Femur (tissue), 1 donor: ENCODE results near the gene WIPF1.
A peak's percentile ranks its signal among the peaks of the same experiment; 100 is the strongest.

Experiments used
- DNase-seq: peaks from one replicate; pipeline ENCODE4 v3.0.0-alpha.2; 2017

The WIPF1 gene

DNA sequence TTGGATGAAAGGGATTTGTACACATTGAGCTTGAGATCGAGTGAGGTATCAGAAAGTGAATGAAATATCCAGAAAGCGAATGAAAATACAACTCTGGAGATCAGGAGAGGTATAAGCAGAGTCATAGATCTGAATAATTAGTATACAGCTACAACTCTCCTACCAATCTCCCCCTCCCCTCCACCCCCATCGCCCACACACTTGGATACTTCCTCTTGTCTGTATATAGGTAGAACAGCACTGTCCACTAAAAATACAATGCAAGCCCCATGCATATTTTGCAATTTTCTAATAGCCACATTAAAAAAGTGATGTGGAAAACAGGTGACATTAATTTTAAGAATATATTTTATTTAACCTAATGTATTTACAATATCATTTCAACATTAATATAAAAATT is 23.7 kb upstream of the WIPF1 start:
- DNase-seq, result no peak

DNA sequence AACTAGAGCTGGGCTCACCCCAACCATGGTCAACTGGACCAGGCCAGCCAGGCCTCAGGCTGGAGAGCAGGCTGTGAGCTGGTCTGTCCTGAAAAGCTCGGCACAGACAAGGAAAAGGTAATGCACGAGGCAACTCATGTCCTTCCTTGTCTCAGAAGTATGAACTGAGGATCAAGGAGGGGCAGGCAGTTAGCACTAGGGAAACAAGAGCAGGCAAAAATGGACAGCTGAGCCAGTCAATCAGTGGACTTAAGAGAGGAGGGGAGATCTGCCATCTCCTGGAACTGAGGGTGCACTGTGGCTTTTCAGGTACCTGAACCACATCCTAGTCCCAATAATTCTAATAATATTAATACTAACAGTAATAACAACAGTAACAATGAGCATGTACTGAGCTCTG is 20.6 kb upstream of the WIPF1 start:
- DNase-seq, result no peak

DNA sequence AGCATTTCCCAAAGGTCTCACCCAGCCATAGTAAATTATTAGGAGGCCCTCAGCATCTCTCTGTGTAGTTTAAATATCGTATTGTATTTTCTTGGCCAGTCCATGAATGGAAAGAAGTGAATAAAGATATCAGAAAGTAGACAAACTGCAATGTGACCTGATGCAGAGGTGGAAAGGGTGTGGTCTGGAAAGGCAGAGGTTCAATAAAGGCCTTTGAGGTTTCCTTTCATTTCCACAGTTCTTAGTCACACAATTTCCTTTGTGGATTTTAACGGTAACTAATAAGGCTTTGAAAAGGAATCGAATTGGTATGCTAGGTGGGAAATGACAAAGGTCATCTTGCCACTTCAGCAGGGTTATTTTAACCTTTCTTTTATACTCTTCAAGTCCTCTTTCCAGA is 20.1 kb upstream of the WIPF1 start:
- DNase-seq, result no peak

DNA sequence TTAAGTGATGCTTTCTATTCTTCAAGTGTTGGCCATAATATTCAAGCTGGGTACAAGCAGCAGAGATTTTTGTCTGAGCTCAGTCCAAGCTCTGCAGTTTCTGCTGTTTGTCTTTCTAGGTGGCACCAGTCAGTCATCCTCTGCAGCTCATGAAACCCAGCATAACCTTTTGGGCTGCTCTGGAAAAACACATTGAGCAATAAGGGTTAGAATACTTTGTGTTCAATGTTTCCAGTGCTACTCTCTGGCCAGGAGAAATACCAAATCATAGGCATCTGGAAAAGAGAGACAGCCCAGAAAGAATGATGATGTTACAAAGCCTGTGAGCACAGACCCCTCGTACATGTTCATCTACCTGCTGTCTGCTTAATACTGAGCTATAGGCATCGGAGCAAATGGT is 19.5 kb upstream of the WIPF1 start:
- no peak for DNase-seq

DNA sequence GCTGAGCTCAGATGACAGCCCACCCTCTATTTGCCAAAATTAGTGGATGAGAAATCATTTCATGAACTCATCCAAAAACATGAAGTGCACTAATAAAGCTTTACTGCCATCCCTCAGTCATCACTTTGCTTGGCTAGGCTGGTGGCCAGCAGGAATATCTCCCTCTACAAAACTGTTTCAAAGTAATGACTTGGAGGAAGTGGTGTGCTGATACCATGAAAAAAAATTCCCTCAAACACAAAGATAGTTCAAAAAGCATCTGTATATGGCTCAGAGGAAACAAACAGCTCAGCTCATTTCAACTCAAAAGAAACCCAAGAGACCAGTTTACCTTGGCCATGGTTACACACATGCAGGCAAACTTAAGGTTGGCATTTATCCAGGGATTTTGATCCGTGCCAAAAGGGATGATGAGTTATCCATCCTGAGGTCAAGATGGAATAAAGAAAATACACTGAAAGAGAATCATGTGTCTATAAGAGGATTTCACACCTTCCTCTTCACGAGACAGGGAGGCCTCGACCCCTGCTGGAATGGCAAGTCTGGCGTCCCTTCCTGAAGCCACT is 18.4 kb upstream of the WIPF1 start:
- peak; percentile 51 for DNase-seq

DNA sequence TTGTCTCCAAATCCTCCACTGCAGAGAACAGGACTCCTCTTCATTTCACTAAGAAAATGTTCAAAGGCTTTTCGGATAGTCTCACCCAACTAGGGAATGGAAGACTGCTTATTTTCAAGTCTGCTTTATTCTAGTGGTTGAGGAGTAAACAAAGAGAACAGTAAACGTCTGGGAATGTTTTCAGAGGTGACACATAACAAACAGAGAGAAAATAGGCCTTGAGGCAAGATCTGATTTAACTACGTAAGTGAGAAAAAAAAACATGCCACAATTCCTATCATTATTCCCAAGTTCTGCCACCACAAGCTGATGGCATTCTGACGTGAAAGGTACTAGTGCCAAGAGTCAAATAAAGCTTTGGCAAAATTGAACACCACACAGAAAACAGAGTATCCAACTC is 16.7 kb upstream of the WIPF1 start:
- DNase-seq, result no peak

DNA sequence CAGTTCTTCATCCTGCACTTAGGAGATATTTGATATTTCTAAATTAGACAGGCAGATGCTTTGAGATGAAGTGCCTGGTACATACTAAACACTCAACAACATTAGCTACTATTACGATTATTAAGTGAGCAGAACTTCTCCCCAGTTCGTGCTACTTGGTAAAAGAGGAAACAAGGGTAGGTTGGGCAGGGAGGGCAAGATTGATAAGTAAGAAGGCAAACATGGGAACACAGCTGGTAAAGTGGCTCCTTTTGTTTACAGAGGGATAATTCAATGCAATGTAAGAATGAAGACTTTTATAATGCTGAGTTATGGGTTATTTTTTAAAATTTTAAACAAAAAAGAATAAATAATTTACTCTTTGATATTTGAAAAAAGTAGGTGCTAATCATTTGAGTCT is 15.9 kb upstream of the WIPF1 start:
- no peak for DNase-seq

DNA sequence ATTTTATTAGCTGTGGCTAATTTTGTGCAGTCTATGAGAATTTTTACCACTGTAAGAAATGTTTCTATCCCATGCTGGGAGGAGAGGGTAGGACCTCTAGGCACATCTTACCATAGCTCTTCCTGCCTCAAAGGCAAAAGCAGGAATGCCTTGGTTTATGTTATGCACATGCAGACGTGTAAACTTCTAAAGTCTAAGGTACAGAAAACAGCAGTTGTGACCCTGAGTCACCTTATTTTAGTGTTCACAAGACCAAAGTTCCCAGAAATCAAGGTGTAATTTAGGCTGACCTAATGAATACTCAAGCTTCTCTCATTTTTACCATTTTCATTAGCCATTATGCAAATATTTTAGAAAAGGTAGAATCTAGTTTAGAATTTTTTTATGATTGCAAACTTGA is 15.4 kb upstream of the WIPF1 start:
- DNase-seq, result no peak

DNA sequence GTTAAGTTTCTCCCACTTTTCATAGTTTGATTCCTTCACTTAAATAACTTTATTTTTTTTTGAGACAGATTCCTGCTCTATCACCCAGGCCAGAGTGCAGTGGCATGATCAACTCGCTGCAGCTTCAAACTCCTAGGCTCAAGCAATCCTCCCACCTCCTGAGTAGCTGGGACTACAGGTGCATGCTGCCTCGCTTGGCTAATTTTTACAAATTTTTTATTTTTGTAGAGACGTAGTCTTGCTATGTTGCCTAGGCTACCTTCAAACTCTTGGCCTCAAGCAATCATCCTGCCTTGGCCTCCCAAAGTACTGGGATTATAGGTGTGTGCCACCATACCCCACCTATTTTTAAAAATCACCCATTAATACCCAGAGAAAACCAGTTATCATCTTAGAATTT is 14.2 kb upstream of the WIPF1 start:
- DNase-seq, result no peak

DNA sequence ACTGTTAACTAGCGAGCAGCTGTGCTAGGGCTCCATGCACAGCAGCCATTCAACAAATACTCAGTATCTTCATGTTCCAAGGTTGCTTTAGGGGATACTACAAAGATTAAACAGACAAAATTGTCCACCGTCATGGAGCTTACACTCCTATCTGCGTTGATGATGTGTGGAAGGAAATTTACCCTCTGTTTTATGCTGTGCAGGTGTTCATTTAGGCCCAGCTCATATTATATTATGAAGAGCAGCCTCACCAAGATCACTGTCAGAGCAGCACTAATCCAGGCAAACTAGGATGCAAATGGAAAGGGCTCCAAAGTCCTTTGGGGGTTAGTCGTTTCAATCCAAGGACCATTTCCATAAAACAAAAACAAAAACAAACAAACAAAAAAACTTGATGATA is 13.4 kb upstream of the WIPF1 start:
- no peak for DNase-seq

DNA sequence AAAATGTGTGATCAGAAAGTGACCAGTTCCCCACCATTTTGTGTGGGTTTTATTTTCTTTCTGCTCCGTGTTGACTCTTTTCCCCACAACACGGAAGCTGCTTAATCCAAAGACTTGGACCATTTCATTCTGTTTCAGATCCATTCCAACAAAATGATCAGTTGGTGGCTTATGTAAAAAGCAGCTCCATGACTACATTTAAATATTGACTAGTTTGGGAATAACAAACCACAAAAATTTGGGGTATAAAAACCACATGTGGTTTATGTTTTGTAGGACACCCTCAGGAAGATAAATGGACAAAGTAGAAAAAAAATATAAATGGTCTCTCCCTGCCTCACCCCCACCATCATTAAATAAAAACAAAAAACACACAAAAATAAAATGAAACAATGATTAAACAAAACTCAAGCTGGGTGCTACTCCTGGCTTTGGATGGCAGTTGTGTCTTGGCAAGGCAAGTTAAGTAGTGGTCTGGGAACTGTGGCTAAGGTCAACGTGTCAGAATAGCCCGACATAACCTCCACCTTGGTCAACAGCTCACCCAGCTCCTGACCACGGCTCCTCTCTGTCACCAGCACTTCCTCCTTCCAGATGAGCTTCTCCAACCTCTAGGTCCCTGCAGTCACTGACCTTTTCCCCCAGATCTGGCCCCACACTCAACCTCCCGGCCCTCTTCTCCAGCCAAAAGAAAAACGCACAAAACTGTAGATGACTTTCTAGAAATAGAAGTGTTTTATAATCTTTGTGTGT is 12.8 kb upstream of the WIPF1 start:
- DNase-seq, result no peak

DNA sequence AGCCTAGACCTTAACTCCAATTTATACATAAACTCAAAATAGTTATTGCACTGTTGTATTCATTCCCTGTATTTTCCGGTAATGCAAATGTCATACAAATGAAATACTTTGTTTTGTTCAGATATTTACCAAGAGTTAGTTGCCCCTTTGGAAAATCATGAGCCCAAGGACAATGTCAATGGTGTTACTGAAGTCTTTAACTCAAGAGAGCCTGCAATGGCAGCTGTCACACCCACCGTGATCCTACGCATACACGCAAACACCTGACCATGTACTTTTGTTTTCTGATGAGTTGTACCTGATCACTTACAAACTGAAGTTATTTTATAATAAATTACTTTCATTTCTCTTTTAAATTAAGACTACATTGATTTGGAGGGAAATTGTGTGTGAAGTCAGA is 11.7 kb upstream of the WIPF1 start:
- DNase-seq, result no peak

DNA sequence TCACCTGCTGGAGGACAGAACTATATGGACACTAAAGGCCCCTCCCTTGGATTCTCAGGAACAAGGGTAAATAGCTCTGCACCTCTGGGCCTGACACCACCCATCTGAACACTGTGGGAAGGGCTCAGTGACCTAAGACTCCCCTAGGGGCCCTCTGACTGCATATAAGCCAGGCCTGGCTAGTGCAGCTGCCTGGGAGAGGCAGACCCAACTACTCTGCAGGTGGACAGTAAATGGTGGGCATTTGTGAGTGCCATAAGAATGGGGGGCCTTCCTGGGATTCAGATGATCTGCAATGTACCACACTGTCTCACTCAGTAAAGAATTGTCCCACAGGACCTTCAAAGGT is 11.2 kb upstream of the WIPF1 start:
- DNase-seq, result no peak

DNA sequence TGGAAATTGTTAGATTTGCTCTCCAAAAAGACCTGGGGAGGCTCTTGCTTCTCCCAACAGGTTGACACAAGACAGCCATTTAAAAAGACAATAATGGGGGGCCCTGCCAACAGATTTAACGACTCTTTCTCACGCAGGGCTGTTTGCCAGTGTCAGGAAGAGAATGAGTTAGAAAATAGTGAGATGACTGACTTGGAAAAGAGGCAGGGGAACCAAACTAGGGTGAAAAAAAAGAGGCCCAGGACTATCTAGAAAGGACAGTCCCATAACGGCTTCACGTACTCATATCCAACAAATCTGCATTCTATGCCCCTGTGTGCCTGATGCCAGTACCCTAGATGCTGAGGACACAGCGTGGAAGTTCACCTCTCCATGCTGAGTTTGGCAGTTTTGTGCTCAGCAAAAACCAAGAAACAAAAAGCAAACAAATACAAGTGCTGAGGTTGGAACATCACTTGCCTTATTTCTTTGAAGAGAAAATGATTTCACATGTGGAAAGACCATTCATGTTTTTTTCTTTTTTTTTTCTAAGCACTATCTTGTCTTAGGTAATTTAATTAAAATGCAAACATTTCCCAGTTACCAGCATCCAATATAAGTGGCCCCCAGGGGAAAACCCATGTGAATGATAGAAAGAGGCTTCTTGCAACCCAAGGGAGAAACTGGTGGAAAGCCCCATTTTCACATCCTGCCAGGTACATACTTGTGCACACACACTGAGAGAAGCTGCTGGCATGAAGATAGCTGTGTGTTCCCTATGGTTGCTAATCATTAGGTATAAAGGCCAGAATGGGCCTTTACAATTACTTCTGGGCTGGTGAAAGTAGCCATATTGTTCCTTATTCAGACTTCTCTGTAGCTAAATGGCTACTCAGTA is 10.6 kb upstream of the WIPF1 start:
- DNase-seq, result no peak

DNA sequence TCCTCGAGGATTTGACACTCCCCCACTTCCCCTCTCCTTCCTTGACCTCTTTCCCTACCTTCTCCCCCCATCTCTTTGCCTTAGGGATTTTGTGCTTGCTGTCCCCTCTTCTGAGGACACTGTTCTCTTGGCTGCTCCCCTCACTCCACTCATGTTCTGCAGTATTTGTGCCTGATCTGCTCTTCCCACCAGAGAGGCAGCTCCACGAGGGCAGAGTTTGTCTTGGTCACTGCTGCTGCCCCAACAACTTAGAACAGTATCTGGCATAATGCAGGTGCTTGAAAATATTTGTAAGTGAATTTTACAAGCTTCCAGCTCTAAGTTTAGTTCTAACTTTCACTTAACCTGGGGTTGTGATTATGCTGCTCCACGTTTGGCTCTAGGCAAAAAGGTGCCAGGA is 10.0 kb upstream of the WIPF1 start:
- DNase-seq, result no peak

DNA sequence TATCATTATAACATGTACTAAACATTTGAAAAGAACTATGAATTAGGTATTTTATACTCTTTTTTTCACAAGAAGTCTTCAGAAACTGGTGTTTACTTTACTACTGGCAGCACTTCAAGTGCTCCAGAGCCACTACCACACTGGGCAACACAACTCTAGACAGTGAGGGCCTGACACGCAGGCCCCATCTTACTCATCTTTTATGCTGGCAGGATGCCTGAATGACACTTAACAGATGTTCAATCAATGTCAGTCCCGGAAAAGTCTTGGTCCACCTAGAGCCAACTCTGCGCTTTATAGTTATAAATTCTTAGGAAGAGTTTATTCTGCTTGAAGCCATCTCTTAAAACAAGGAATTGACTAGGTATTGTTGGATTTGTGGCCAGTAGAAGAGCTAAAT is 8.7 kb upstream of the WIPF1 start:
- no peak for DNase-seq

DNA sequence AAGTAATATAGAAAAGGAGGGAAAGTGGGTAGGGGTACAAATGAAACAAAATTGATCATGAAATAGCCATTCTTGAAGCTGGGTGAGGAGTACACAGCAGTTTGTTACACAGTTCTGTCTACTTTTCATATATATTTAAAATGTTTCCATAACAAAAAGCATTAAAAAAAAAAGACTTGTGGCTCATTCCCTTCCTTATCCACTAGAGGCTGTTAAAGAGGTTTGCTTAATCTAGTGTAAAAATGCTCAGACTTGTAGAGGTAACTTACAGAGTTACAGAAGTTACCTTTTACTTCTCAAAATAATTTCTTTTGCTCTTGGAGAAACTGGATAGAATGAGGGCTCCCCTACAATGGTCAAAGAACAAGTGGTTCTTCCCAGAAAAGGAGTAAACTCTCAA is 8.1 kb upstream of the WIPF1 start:
- DNase-seq, result no peak

DNA sequence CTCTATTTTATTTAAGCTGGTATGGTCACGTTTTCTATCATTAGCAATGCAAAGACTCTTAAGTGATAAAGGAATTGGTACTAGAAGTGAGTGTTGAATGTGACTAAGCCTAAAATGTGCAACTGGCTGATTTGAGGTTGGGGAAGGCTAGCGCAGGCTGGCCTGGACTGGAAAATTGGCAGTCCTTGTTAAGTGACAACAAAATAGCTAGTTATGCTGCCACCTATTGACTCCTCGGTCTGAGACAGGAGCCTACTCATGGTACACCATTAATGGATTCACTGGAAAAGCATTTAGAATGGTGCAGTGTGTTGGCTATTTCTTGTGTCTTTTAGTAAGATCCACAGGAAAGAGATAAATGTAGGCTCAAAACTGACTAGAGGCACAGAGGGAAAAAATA is 5.7 kb upstream of the WIPF1 start:
- peak; percentile 62 for DNase-seq

DNA sequence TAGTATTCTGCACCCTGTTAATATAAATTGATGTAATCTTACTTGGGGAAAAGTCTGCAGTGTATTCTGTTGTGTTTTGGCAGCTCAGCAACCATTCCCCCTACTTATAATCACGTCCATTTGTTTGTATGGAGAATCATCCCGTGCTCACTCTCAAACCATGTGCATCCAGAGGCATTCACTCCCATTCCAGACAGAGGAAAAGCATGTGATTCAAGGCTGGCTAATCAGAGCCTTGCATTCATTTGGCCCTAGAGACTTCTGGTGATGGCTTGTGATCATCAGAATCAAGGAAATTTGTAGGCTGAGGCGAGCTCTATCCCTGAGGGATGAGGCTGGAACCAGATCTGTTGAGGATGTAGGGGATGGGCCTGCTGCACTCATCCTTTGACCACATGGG is 5.1 kb upstream of the WIPF1 start:
- no peak for DNase-seq

DNA sequence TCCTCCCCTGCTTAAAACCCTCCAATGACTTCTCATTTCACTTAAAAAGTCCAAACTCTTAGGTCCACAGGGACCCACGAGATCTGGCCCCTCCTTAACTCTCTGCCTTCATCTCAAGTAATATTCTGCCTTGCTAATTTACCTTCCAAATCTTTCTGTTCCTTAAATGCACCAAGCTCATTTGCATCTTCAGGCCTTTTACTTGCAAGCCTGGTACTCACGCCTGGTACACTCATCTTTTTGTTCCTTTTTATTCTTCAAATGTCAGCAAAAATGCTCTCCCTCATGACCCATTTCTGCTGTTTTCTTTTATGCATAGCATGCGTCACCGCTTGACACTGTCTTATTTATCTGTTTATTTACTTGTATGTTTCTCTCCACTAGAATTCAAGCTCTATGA is 2.7 kb upstream of the WIPF1 start:
- DNase-seq, result no peak

DNA sequence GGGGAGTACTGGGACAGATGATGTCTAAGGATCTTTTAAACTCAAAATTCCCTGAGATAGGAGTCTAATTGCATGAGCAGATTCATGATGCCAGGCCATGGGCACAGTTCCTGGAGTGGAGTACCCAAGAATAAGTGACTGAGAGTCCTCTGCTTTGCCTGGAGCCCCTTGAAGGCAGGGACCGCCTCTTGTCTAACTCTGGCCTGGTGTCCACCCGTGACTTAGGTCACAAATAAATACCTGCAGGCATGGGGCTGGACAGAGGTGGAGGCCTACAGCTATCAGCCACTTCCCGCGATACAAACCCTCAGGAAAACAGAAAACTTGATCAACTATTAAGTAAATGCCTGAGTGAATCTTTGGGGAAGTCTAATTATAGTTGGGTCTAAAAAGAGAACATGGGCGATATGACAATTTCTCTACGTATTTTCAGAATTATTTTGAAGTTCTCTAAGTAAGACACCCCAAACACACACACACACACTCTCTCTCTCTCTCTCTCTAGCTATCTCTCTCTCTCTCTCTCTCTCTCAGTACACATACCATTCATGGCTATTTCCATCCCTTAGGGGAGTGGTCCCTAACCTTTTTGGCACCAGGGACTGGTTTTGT is 1.8 kb upstream of the WIPF1 start:
- no peak for DNase-seq

DNA sequence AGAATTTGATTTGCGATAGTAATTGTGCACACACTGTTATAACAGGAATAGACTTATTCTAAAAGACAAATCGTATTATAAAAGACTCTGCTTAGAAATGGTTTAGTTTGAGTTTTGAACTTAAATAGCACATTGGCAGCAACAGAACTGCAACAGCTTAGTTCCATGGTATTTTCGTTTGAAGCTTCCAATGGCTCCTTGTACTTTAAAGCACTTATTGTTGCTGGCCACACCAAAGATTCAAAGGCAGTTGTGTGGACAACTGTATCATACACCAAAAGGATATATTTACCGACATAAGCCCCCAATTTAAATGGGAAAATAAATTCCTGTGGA is 627 bp downstream of the WIPF1 start:
- DNase-seq, result no peak

DNA sequence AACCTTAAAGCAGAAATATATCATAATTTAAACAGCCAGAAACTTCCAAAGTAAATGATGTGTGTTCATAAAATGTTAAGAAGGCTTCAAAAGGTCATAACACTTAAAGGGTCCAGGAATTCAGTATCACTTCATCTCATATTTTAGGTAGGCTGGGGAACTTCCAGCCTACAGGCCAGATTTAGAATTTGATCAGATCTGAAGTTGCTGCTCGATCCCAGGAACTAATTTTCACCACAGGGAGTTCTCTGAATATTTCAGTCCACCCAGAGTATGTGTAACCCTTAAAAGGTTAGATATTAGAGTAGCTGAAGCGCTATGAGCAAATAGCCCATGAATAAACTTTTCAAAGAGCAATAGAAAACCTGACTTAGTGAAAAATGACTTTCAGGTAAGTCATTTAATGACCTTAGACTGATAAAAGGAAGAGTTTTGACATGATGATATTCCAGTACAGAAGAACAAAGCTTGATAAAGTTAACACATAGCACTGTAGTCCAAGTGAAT is 1.7 kb downstream of the WIPF1 start:
- DNase-seq, result no peak
